ENCODE data around the gene MAMDC4. TPM values are rescaled to one million over a fixed set of nuclear protein-coding genes. Genes with fewer than 3 reads are reported as not detected.
"Not testable (repeated sequence)": the region's sequence is repeated elsewhere in the genome, so short reads cannot be mapped to it uniquely, and the experiment has no call there.

The MAMDC4 gene
- total RNA-seq, 1 experiment from 2014 or later, result 0.15 TPM

DNA sequence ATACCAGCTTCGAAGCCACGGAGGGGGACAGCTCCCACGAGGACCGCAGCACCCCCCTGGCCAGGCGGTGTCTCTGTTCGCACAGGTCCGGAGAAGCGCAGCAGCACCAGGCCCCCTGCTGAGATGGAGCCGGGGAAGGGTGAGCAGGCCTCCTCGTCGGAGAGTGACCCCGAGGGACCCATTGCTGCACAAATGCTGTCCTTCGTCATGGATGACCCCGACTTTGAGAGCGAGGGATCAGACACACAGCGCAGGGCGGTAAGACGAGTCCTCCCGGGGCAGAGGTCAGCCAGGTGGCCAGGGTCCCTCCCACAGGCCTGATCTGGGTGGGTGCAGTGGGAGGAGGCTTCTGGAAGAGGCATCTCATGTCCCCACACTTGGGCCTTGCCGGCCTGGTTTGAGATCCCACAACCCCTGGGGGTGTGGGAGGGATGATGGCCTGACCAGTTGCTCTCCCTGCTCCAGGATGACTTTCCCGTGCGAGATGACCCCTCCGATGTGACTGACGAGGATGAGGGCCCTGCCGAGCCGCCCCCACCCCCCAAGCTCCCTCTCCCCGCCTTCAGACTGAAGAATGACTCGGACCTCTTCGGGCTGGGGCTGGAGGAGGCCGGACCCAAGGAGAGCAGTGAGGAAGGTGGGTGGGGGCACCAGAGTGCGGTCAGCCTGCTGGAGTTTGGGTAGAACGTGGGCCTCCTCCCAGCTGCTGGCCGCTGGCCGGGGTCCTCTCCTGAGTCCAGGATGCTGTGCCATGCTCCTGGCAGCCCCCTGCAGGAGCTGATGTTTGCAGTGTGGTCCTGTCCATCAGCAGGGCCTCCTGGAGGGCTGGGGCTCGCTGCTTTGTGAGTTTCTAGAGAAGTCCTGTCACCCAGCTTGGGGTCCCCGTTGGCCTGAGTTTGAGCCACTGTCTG, 12.7 kb upstream of the MAMDC4 start:
- DNase-seq (ENCODE audit: low spot score), result no peak

DNA sequence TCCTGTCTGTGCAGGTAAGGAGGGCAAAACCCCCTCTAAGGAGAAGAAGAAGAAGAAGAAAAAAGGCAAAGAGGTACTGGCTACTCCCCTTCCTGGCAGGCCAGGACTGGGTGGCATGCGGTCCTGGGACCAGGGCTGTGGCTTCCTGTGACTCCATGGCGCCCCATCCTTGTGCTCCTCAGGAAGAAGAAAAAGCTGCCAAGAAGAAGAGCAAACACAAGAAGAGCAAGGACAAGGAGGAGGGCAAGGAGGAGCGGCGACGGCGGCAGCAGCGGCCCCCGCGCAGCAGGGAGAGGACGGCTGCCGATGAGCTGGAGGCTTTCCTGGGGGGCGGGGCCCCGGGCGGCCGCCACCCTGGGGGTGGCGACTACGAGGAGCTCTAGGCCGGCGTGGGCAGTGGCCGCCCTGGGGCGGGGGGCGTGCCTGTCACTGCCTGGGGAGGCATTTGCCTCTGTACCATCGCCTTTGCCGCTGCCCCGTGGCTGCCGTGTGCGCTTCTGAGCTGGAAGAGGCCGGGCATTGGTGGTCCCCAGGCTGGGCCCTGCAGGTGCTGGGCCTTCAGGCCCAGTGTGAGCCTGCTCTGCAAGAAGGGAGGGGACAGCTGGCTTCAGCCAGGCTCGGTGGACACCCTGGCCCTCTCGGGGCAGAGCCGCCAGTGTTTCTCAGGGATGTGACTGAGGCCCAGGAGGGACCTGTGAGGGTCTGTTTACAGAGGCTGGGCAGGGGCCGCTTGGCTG, 11.8 kb upstream of the MAMDC4 start:
- DNase-seq (ENCODE audit: low spot score), result no peak

DNA sequence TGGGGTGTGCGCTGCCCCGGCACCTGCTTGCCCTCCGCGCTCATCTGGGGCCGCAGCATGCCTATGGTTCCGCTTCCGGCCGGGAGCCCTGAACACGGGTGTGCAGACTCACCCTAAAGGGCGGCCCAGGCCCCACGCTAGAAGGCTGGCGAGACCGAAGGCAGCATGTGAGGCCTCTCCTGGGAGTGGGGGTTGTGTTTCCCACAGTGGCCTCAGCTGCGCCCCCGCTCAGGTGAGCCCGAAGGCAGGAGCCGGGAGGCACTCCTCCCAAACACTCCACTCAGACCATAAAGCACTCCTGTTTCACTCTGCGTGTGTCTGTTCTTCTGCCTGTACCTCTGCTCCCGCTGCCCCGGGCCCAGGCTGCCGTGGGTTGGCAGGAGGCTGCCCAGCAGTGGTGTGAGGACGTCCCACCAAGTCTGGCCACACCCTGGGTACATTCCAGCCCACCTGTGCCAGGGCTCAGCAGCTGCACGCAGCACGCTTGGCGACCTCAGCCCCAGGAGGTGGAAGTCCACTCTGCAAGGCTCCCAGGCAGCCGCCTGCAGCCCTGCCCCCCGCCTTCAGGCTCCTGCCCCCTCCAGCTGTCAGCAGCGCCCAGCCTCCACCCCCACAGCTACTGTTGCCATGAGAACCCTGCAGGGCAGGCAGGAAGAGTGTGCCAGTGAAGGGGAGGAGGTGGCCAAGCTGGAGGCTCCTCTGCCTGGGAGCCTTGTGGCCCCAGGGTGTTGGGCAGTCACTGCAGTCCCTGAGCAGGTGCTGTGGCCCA, 11.1 kb upstream of the MAMDC4 start:
- DNase-seq (ENCODE audit: low spot score), result peak; percentile 83

DNA sequence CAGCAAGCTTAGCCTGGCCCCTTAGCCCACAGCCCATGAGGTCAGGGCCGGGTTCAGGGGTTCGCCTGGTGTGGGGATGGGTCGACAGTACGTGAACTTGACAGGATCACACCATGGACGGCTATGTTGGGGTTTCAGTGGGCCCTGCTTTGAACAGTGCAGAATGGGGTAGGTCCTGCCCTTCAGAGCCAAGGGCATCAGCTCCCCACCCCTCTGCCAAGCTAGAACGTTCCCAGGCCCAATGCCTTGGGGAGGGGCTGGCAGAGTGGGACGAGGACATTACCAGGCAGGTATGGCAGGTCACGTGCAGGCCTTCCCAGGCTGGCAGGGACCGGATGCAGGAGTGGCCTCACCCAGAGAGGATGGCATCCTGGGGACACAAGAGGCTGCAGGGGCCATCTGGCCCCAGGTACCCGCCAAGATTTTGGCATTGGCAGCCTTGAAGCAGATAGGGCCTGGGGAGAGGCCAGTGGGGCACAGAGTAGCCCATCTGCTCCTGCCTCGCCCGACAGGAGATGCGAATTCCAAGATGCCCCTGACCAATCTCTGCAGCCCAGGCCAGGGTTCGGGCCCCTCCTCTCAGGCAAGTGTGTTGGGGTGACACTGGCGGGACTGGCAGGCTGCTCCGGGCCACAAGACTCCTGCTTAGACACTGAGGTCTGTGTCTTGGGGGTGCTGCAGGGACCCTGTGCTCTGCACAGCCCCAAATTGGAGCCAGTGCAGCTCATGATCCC, 10.3 kb upstream of the MAMDC4 start:
- not testable (repeated sequence) for DNase-seq (ENCODE audit: low spot score)

DNA sequence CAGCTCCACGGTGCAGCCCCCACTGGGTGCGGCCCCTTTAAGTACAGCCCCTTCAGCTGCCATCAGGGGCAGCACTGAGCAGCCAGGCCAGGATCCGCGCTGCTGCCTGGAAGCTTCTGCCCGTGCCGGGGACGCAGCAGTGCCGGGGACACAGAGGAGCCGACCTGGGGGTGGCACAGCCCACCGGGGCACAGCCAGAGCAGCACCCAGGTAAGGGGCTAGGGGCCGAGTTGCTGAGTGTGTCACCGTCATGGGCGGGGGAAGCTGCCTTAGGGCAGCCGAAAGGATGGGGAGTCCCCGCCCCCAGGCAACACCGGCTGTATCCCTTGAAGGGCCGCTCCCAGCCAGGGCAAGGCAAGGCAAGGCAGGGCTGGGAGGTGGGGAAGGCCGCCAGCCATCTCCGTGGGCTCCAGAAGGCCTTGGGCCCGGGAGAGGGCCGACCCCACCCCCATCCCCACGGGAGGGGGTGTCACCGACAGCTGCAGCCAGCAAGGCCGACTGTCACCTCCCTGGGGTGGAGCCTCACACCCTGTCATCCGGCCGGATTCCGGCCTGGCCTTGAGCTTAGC, 9.7 kb upstream of the MAMDC4 start, which contains the start of gene AJM1:
TSS of gene AJM1 (plus strand) at position 99 of the 569 bp plus-strand sequence. CDS start 1,937 bp downstream, outside the sequence.
- peak; percentile 66 for DNase-seq (ENCODE audit: low spot score)

DNA sequence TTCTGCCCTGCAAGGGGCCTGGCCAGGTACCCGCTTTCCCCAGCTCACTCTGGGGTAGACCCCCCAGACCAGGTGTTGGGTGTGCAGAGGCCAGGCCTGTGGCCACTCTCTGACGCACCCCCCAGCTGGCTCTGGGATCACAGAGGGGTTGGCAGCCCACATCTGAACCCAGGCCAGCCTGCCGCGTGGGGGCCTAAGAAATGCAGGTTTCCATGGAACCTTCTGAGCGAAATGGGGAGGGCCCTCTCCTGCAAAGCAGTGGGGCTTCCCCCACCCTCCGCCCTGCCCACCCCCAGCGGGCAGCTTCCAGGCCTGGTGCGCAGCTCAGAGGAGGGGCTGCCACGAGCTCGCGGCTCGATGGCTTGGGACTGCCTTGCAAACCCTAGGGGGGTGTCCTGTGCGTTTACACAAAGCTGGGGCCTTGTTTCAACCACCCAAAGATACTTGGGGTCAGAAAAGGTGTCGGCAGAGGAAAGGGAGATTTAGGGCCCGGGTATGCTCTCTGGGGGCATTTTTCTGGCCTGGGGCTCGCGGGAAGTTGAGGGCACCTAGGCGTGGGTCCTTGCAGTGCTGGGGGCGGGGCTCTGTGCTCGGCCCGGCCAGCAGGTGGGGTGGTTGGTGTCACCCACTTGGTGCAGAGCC, 8.9 kb upstream of the MAMDC4 start:
- DNase-seq (ENCODE audit: low spot score), result not testable (repeated sequence)

DNA sequence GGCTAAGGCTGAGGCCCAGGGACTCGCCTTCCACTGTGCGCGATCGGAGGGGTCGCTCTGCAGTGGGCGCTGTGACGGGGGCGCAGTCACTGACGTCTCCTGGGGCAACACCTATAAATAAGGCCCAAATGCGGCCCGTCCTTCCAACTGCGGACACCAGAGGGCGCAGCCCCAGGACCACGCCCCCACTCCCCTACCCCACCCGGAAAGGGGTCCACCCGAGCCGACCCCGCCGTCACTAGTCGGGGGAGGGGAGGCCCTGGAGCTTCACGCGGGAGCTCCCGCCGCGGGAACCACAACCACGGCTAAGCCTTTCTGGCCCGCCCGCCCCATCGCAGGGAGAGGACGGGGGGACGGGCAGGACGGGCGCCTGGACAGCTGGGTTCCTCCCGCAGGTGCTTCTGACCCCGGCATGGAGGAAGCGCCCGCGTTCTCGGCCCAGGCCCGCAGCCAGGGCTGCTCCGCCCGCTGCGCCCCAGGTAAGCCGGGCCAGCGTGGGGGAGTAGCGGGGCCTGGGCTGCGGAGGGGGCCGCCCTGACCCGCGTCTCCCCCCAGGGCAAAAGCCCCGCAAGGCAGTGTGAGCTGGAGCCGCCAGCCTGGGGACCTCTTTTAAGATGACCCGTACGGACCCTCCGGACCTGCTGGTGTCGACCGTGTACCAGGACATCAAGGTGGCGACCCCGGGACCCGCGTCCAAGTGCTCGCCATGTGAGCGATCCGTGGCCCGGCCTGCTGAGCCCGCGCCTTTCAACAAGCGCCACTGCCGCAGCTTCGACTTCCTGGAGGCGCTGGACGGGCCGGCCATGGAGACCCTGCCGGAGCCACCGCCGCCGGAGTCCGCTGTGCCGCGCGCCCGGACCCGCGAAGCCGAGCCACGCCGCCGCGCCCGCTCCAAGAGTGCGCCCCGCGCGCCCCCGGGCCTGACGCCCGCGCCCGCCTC, 8.1 kb upstream of the MAMDC4 start:
- not testable (repeated sequence) for DNase-seq (ENCODE audit: low spot score)

DNA sequence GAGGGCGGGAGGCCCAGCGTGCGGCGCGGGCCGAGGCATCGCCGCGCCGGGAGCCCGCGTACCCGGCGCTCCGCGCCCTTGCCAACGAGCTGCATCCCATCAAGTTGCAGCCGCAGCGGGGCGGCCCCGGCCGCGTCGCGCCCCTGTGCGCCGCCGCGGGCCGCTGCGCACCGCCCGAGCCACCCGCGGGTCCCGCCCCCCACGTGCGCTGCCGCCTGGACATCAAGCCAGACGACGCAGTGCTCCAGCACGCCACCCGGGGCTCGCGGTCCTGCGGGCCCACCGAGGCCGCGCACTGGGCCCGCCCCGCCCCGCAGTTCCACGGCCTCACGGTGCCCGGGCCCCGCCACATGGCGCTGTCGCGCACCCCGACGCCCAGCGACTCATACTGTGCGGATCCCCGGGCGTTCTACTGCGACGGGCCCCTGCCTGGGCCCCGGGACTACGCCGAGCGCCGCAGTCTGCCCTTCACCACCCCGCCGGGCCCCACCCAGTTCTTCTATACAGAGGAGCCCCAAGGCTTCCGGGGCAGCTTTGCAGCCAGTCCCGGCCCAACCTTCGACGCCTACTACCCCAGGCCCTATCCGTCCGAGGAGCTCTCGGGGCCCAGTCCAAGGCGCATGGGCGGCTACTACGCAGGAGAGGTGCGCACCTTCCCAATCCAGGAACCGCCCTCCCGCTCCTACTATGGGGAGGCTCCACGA, 7.2 kb upstream of the MAMDC4 start:
- DNase-seq (ENCODE audit: low spot score), result no peak

DNA sequence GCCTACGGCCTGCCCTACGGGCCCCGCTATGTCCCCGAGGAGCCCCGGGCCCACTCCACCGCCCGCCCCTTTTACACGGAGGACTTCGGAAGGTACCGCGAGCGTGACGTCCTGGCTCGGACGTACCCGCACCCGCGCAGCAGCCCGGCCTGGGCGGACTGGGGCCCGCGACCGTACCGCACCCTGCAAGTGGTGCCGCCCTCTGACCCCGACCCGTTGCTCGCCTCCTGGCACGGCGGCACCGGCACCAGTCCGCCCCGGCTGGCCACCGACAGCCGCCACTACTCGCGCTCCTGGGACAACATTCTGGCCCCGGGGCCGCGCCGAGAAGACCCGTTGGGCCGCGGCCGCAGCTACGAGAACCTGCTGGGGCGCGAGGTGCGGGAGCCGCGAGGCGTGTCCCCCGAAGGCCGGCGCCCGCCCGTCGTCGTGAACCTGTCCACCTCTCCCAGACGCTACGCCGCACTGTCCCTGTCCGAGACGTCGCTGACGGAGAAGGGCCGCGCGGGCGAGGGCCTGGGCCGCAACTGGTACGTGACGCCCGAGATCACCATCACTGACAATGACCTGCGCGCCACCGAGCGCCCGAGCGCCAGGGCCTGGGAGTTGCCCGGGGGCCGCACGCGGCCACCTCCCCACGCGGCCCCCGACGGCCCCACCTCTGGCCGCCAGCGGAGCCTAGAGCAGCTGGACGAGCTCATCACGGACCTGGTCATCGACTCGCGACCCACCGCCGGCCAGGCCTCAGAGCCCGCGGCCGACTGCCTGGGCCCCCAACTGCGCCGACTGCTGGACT, 6.5 kb upstream of the MAMDC4 start:
- DNase-seq (ENCODE audit: low spot score), result no peak

DNA sequence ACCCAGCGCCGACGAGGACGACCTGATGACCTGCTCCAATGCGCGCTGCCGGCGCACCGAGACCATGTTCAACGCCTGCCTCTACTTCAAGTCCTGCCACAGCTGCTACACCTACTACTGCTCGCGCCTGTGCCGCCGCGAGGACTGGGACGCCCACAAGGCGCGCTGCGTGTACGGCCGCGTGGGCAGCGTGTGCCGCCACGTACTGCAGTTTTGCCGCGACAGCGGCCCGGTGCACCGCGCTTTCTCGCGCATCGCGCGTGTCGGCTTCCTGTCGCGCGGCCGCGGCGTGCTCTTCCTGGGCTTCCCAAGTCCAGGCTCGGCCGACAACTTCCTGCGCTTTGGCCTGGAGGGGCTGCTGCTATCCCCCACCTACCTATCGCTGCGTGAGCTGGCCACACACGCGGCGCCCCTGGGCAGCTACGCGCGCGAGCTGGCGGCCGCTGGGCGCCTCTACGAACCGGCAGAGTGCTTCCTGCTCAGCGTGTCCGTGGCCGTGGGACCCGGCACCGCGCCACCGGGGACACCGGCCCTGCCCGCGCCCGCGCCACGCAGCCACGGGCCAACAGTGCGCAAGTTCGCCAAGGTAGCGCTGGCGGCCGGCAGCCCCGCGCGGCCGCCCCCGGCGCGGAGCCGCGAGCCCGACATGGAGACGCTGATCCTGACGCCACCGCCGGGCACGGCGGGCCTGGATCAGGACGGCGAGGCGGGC, 5.6 kb upstream of the MAMDC4 start:
- no peak for DNase-seq (ENCODE audit: low spot score)

DNA sequence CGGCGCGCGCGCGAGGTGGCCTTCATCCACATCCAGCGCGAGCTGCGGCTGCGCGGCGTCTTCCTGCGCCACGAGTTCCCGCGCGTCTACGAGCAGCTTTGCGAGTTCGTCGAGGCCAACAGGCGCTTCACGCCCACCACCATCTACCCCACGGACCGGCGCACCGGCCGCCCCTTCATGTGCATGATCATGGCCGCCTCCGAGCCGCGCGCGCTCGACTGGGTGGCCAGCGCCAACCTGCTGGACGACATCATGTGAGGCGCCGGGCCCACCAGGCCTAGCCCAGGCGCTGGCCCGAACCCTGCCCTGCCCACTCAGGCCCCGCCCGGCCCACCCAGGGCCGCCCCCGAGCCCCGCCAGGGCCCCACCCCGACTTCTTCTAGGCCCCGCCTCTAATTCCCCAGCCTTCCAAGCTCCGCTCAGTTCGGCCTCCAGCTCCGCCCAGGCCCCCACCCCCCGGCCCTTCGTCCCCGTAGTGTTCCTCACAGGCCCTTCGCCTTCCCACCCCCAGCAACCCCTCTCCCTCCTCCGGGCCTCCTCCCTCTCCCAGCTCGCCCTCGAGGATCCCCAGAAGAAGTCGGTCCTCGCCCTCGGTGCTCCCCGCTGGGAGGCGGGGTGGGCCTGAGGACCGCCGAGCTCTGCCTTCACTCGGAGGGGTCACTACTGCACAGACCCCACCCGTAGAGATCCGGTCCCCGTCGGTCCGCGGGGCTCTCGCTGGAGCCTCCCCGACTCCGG, 4.9 kb upstream of the MAMDC4 start:
- no peak for DNase-seq (ENCODE audit: low spot score)

DNA sequence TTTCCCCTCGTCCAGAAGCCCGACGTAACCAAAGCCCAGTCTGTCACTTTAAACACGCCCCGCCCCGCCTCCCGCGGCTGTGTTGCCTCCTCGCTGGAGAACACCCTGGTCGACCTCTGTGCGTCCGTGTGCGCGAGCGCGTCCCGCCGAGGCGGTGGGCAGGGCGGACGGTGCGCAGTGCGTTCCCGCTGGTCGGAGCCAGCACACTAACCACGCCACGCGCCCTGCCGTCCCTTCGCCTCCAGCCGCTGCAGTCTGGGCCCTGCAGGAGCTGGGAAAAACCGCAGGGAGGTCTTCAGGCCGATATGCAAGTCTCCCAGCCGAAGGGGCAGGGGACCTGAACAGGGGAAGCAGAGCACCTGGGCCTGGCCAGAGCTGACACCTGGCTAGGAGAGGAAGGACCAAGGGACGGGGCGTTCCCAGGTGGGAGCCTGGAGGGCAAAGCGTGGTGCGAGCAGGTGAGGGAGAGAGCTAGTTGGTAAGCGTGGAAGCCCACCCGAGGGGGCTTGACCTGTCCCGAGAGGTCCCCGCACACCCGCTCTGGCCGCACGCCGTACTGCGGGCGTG, 4.2 kb upstream of the MAMDC4 start:
- peak; percentile 56 for DNase-seq (ENCODE audit: low spot score)

DNA sequence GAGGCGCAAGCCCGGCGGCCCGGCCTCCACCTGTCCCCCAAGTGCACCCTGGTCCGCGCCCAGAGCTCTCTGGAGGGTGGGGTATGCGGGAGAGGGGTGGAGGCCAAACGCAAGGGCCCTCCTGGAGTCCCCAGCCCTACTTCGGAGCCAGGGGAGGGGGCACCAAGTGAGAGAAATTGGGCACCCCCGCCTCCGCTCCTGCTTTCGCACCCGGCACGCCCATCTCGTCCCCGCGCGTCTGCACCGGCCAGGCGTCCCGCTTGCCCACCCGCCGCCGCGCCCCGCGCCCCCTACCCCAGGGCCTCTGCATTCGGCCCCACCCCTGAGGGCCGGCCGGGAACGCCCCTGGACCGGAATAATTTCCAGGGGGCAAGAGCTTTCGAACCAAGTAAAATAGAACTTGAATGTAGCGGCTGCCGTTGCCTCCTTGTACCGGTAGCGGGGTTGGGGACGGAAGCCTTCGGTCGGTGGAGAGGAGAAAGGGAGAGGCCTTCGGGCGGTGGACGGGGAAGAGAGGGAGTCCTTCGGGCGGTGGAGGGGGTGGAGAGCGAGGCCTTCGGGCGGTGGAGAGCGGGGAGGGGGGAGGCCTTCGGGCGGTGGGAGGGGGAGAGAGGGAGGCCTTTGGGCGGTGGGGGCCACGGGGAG, 3.6 kb upstream of the MAMDC4 start:
- no peak for DNase-seq (ENCODE audit: low spot score)

DNA sequence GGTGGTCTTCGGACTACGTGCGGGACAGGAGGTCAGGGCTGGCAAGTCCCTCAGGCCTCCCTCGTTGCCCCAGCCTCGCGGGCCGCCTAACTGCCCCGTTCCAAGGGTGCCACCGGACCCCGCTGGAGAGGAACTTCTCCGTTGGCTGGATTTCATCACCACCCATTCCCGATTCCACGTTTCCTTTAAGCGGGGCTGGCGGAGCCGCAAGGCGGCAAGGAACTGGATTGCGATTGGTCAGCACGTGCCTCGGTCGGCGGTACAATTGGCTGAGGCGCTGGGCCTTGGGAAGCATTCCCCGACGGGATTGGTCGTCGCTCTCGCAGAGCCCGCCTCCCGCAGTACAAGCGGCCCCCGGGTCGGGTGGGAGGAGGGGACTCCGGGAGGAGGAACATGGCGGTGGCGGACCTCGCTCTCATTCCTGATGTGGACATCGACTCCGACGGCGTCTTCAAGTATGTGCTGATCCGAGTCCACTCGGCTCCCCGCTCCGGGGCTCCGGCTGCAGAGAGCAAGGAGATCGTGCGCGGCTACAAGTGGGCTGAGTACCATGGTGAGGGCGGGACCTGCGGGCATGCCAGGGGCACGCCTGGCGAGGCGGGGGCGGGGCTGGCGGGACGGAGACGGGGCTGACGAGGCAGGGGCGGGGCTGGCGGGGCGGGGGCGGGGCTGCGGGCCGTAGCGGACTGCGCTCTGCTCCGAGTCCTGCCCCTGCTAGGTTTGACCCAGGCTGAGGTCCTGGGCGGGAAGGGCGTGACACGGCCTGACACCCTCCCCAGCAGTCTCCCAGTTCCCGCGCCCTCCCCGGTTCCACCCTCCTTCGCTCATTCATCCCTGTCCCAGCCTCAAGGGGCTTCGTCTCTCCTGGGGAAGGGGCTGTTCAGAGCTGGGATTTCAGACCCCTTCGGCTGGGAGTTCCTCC, 2.8 kb upstream of the MAMDC4 start, which contains the start of gene PHPT1:
TSS of gene PHPT1 (plus strand) at position 372 of the 922 bp plus-strand sequence. CDS start at position 394, 22 bp downstream.
- peak; percentile 98 for DNase-seq (ENCODE audit: low spot score)
